PC-9 (cell line): Measurements from ENCODE around the gene CACFD1. TPM values are rescaled to one million over a fixed set of nuclear protein-coding genes. Genes with fewer than 3 reads are reported as not detected.

ENCODE experiments used
- BruUV-seq: library from RNA; stranded (reverse); fragments of 400-500 nt; replicated peaks from 2 replicates; lab custom pipeline; 2021; lab: Mats Ljungman, UMichigan
- CTCF ChIA-PET: fragments of 300-600 bp; sonication (Branson Sonifier 250); formaldehyde crosslinking; loops from one replicate; lab custom pipeline; 2022; ENCODE audit warnings: antibody characterized with exemption; lab: Charles Lee
- POLR2A ChIA-PET: fragments of 300-600 bp; sonication (Branson Sonifier 250); formaldehyde crosslinking; loops from one replicate; lab custom pipeline; 2022; ENCODE audit warnings: antibody characterized with exemption; ENCODE audit not compliant: unreplicated experiment; lab: Charles Lee
- DNase-seq, 2 experiments: peaks; one replicate each; pipeline versions ENCODE4 v3.0.0 to v3.0.0-alpha.2; 2015 to 2022; ENCODE audit warnings: mixed read lengths in 1 of 2
- H2AFZ ChIP-seq: fragments of 200-600 bp; sonication (generic); 2 replicates; pipeline ENCODE4 v1.8.1; 2017; ENCODE audit warnings: antibody characterized with exemption
- H3F3A ChIP-seq: fragments of 200-600 bp; sonication (generic); 2 replicates; pipeline ENCODE4 v1.8.1; 2017; ENCODE audit warnings: antibody characterized with exemption, mild to moderate bottlenecking, low read depth; ENCODE audit not compliant: insufficient read depth
- H3K27ac ChIP-seq: fragments of 200-600 bp; sonication (generic); 2 replicates; pipeline ENCODE4 v1.6.1; 2016; ENCODE audit warnings: mixed run types
- H3K27me3 ChIP-seq: fragments of 200-600 bp; sonication (generic); 2 replicates; pipeline ENCODE4 v1.6.1; 2016; ENCODE audit warnings: low read depth, mixed run types; ENCODE audit not compliant: insufficient read depth
- H3K36me3 ChIP-seq: fragments of 200-600 bp; sonication (generic); 2 replicates; pipeline ENCODE4 v1.6.1; 2016; ENCODE audit warnings: low read depth, mixed run types
- H3K4me1 ChIP-seq: fragments of 200-600 bp; sonication (generic); replicated peaks from 2 replicates; pipeline ENCODE4 v1.6.1; 2016; ENCODE audit warnings: mixed run types; ENCODE audit not compliant: insufficient read depth
- H3K4me2 ChIP-seq: fragments of 200-600 bp; sonication (generic); 2 replicates; pipeline ENCODE4 v1.6.1; 2017; ENCODE audit warnings: mixed run types
- H3K4me3 ChIP-seq: fragments of 200-600 bp; sonication (generic); 2 replicates; pipeline ENCODE4 v1.6.1; 2016; ENCODE audit warnings: mixed run types
- H3K79me2 ChIP-seq: fragments of 200-600 bp; sonication (generic); 2 replicates; pipeline ENCODE4 v1.6.1; 2017; ENCODE audit warnings: low read depth, mixed run types
- H3K9me2 ChIP-seq: fragments of 200-600 bp; sonication (generic); 2 replicates; pipeline ENCODE4 v1.8.1; 2017; ENCODE audit warnings: mild to moderate bottlenecking; ENCODE audit not compliant: insufficient read depth
- H3K9me3 ChIP-seq: fragments of 200-600 bp; sonication (generic); 2 replicates; pipeline ENCODE4 v1.8.1; 2016; ENCODE audit warnings: low read depth; ENCODE audit not compliant: insufficient read depth
- H4K20me1 ChIP-seq: fragments of 200-600 bp; sonication (generic); 2 replicates; pipeline ENCODE4 v1.8.1; 2017; ENCODE audit not compliant: insufficient read depth
- CTCF ChIP-seq: fragments of 200-600 bp; sonication (generic); conservative IDR thresholded peaks from 2 replicates; pipeline ENCODE4 v1.6.1; 2017; ENCODE audit warnings: mixed run types, antibody characterized with exemption, mild to moderate bottlenecking, moderate library complexity
- EZH2 ChIP-seq: fragments of 200-600 bp; sonication (generic); IDR thresholded peaks from 2 replicates; pipeline ENCODE4 v1.8.0; 2017; ENCODE audit warnings: antibody characterized with exemption, low read depth
- intact Hi-C: fragments of 100-400 bp; cut with micrococcal nuclease; formaldehyde crosslinking; loops from one replicate; pipeline ENCODE4 v1.10.0; 2022; ENCODE audit not compliant: unreplicated experiment
- total RNA-seq: library from RNA; stranded (reverse); gene quantifications from 2 replicates; pipeline ENCODE4 v1.2.3, GENCODE V29; 2021

The CACFD1 gene
- total RNA-seq, 1 experiment from 2014 or later = 28.7 TPM

GRCh38 chr9:133506653-133507038, 46.9 kb downstream of the CACFD1 start:
- ChIA-PET CTCF (interaction anchor here (0.6 kb wide), 1 partner anchor 399 kb away, joined by 4 read pairs; no protein-coding TSS in a partner anchor), POLR2A (interaction anchor here (0.6 to 0.8 kb wide), 3 partner anchors 47 to 476 kb away, joined by 3 to 6 read pairs (median 5); partner anchors contain the start of genes CACFD1 and GTF3C5)
- H3K9me3 ChIP-seq = peaks cover 9% of the 10 kb centered on the region
- no peak for TF ChIP-seq EZH2
- TF ChIP-seq CTCF = no peak
- H3K36me3 ChIP-seq = no peaks in the 10 kb centered on the region
- intact Hi-C loops = loop anchor here (10.0 kb wide), 1 partner anchor 228 kb away; the partner anchor contains the start of gene SARDH
- no peaks in the 10 kb centered on the region for H3K79me2 ChIP-seq
- H3K27me3 ChIP-seq = peaks cover 44% of the 10 kb centered on the region
- H2AFZ ChIP-seq = no peak overlapping the region
- BruUV-seq = no TSS peak
- no peaks in the 10 kb centered on the region for H4K20me1 ChIP-seq
- H3K4me2 ChIP-seq = peak overlapping the region; percentile 40
- no peak overlapping the region for H3K4me3 ChIP-seq
- peaks cover 22% of the 10 kb centered on the region for H3K4me1 ChIP-seq
- no peak overlapping the region for H3K27ac ChIP-seq
- H3K9me2 ChIP-seq = no peaks in the 10 kb centered on the region
- DNase-seq = peak; percentile 85 to 89
- H3F3A ChIP-seq = peaks cover 5% of the 10 kb centered on the region; the same call in 1 of the 2 replicates

GRCh38 chr9:133507246-133507965, 47.6 kb downstream of the CACFD1 start:
- Histone ChIP-seq H2AFZ (no peak overlapping the region), H4K20me1 (no peaks in the 10 kb centered on the region), H3K27me3 (peaks cover 37% of the 10 kb centered on the region), H3K4me2 (0 out of 2 replicates have a peak overlapping the region, but pooled peaks have one; percentile 40), H3K9me2 (no peaks in the 10 kb centered on the region), H3K27ac (no peak overlapping the region), H3K79me2 (no peaks in the 10 kb centered on the region), H3K4me1 (peaks cover 22% of the 10 kb centered on the region), H3K9me3 (peaks cover 4% of the 10 kb centered on the region; the same call in 1 of the 2 replicates), H3K4me3 (no peak overlapping the region), H3F3A (peaks cover 12% of the 10 kb centered on the region; the same call in 1 of the 2 replicates), H3K36me3 (no peaks in the 10 kb centered on the region)
- ChIA-PET CTCF (interaction anchor here (0.6 kb wide), 1 partner anchor 398 kb away, joined by 4 read pairs; no protein-coding TSS in a partner anchor), POLR2A (interaction anchor here (0.6 to 0.7 kb wide), 2 partner anchors 48 to 84 kb away, joined by 3 to 5 read pairs; partner anchors contain the start of gene CACFD1)
- BruUV-seq = no TSS peak
- no peak for DNase-seq
- intact Hi-C loops = loop anchor here (10.0 kb wide), 1 partner anchor 227 kb away; the partner anchor contains the start of gene SARDH
- TF ChIP-seq CTCF (no peak), EZH2 (no peak)

- no peak overlapping the region for H3K4me3 ChIP-seq
- H2AFZ ChIP-seq = no peak overlapping the region
Observed at GRCh38 chr9:133508046-133508445, 48.3 kb downstream of the CACFD1 start.

More at GRCh38 chr9:133508046-133508445, 48.3 kb downstream of the CACFD1 start:
- no peak overlapping the region for H3K27ac ChIP-seq
- no peaks in the 10 kb centered on the region for H3K36me3 ChIP-seq
- no peaks in the 10 kb centered on the region for H4K20me1 ChIP-seq
- no peaks in the 10 kb centered on the region for H3K79me2 ChIP-seq
- ChIA-PET POLR2A (no interaction called here), CTCF (no interaction called here)
- no peak for DNase-seq
- no TSS peak for BruUV-seq
- peaks cover 22% of the 10 kb centered on the region for H3K4me1 ChIP-seq
- H3K4me2 ChIP-seq = no peak overlapping the region
- intact Hi-C loops = loop anchor here (10.0 kb wide), 1 partner anchor 227 kb away; the partner anchor contains the start of gene SARDH
- no peaks in the 10 kb centered on the region for H3K9me2 ChIP-seq
- no peaks in the 10 kb centered on the region for H3K9me3 ChIP-seq
- peaks cover 36% of the 10 kb centered on the region for H3K27me3 ChIP-seq
- H3F3A ChIP-seq = peaks cover 13% of the 10 kb centered on the region; the same call in 1 of the 2 replicates
- TF ChIP-seq EZH2 (no peak), CTCF (no peak)
